ENCODE data around the gene MSX2.

MSX2 gene

GRCh38 chr5:174698156-174698555 is 26.2 kb upstream of the MSX2 start:
- no peaks in the 10 kb centered on the region for H3K9me3 ChIP-seq (ENCODE audit: control insufficient read depth, insufficient read depth, low read length)

DNA sequence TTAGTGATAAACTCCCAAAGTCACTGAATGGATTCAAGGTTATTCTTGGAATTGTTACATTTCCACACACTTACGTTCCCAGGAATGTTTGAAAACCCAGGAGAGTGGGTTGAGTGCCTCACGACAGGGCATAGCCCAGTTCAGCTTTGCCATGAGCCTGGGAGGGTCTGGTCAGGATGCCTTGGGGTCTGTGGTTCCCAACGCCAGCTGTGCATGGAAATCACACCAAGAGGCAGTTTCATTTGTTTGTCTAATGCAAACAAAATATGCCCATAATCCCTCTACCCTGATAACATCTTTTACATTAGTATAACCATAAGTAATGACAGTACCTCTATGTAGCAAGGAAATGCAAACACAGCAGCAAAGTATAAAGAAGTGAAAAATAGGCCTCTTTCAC is 25.3 kb upstream of the MSX2 start:
- no peaks in the 10 kb centered on the region for H3K9me2 ChIP-seq (replicated peaks; ENCODE audit: control insufficient read depth, low read length)
- no peaks in the 10 kb centered on the region for H4K20me1 ChIP-seq (ENCODE audit: control insufficient read depth, insufficient read depth, low read depth, low read length)
- H3K36me3 ChIP-seq (ENCODE audit: control insufficient read depth, low read length), result no peaks in the 10 kb centered on the region
- H3K79me2 ChIP-seq (ENCODE audit: control insufficient read depth, low read length), result no peaks in the 10 kb centered on the region
- H3K4me2 ChIP-seq (ENCODE audit: low read length), result no peak overlapping the region
- H3K27ac ChIP-seq (ENCODE audit: low read depth, low read length), result no peak overlapping the region
- H3F3A ChIP-seq (ENCODE audit: control insufficient read depth, insufficient read depth), result no peaks in the 10 kb centered on the region
- no peaks in the 10 kb centered on the region for H3K9me3 ChIP-seq (ENCODE audit: control insufficient read depth, insufficient read depth, low read length)
- H3K27me3 ChIP-seq (ENCODE audit: control insufficient read depth, low read length), result peaks cover 5% of the 10 kb centered on the region; the same call in 1 of the 2 replicates
- H3K4me3 ChIP-seq (ENCODE audit: low read length), result no peak overlapping the region
- TF ChIP-seq CTCF (IDR thresholded peaks at IDR 0.05; ENCODE audit: low read depth, low read length, poor library complexity, severe bottlenecking) (no peak), EZH2phosphoT487 (IDR thresholded peaks at IDR 0.05; ENCODE audit: borderline replicate concordance, low read length) (no peak)
- H3K4me1 ChIP-seq (ENCODE audit: control insufficient read depth, low read length), result no peaks in the 10 kb centered on the region

More at GRCh38 chr5:174698156-174698555, 26.2 kb upstream of the MSX2 start:
- H3K27ac ChIP-seq (ENCODE audit: low read depth, low read length), result no peak overlapping the region
- no peaks in the 10 kb centered on the region for H3K36me3 ChIP-seq (ENCODE audit: control insufficient read depth, low read length)
- no peaks in the 10 kb centered on the region for H3F3A ChIP-seq (ENCODE audit: control insufficient read depth, insufficient read depth)
- H3K27me3 ChIP-seq (ENCODE audit: control insufficient read depth, low read length), result peaks cover 6% of the 10 kb centered on the region
- TF ChIP-seq CTCF (IDR thresholded peaks at IDR 0.05; ENCODE audit: low read depth, low read length, poor library complexity, severe bottlenecking), result no peak
- no peak for TF ChIP-seq EZH2phosphoT487 (IDR thresholded peaks at IDR 0.05; ENCODE audit: borderline replicate concordance, low read length)
- no peak overlapping the region for H3K4me3 ChIP-seq (ENCODE audit: low read length)
- no peaks in the 10 kb centered on the region for H3K79me2 ChIP-seq (ENCODE audit: control insufficient read depth, low read length)
- no peaks in the 10 kb centered on the region for H3K9me2 ChIP-seq (replicated peaks; ENCODE audit: control insufficient read depth, low read length)
- H3K4me1 ChIP-seq (ENCODE audit: control insufficient read depth, low read length), result no peaks in the 10 kb centered on the region
- H3K4me2 ChIP-seq (ENCODE audit: low read length), result no peak overlapping the region
- no peaks in the 10 kb centered on the region for H4K20me1 ChIP-seq (ENCODE audit: control insufficient read depth, insufficient read depth, low read depth, low read length)

- Histone ChIP-seq H3K36me3 (ENCODE audit: control insufficient read depth, low read length) (no peaks in the 10 kb centered on the region), H3K4me1 (ENCODE audit: control insufficient read depth, low read length) (no peaks in the 10 kb centered on the region), H3F3A (ENCODE audit: control insufficient read depth, insufficient read depth) (no peaks in the 10 kb centered on the region), H3K27ac (ENCODE audit: low read depth, low read length) (no peak overlapping the region), H3K4me3 (ENCODE audit: low read length) (no peak overlapping the region), H3K79me2 (ENCODE audit: control insufficient read depth, low read length) (no peaks in the 10 kb centered on the region), H3K9me3 (ENCODE audit: control insufficient read depth, insufficient read depth, low read length) (no peaks in the 10 kb centered on the region), H3K27me3 (ENCODE audit: control insufficient read depth, low read length) (no peaks in the 10 kb centered on the region), H4K20me1 (ENCODE audit: control insufficient read depth, insufficient read depth, low read depth, low read length) (no peaks in the 10 kb centered on the region), H3K9me2 (replicated peaks; ENCODE audit: control insufficient read depth, low read length) (no peaks in the 10 kb centered on the region), H3K4me2 (ENCODE audit: low read length) (no peak overlapping the region)
- TF ChIP-seq CTCF (IDR thresholded peaks at IDR 0.05; ENCODE audit: low read depth, low read length, poor library complexity, severe bottlenecking) (no peak), EZH2phosphoT487 (IDR thresholded peaks at IDR 0.05; ENCODE audit: borderline replicate concordance, low read length) (no peak)
These were observed 17.3 kb upstream of the MSX2 start for GRCh38 chr5:174706997-174707572.
